GM23338 (cell line): ENCODE measurements around the gene CFAP57. TPM values are rescaled to one million over a fixed set of nuclear protein-coding genes. Genes with fewer than 3 reads are reported as not detected.

Experiments
- ATAC-seq: fragments of 200-7000 bp; cut with Tn5 transposase; 3 replicates; pipeline ENCODE4 v1.9.1; 2020
- DNase-seq: peaks from one replicate; pipeline ENCODE4 v3.0.0-alpha.2; 2015; ENCODE audit warnings: low spot score
- H2AFZ ChIP-seq: fragments of 200-600 bp; sonication (generic); 2 replicates; pipeline ENCODE4 v1.8.0; 2016; ENCODE audit warnings: antibody characterized with exemption, mild to moderate bottlenecking, moderate library complexity
- H3F3A ChIP-seq: fragments of 200-600 bp; sonication (generic); replicated peaks from 2 replicates; pipeline ENCODE4 v1.8.0; 2017; ENCODE audit warnings: antibody characterized with exemption, mixed run types, low read depth
- H3K27ac ChIP-seq: fragments of 200-600 bp; sonication (generic); 2 replicates; pipeline ENCODE4 v1.6.1; 2016; ENCODE audit warnings: low read depth
- H3K27me3 ChIP-seq: fragments of 200-600 bp; sonication (generic); 2 replicates; pipeline ENCODE4 v1.8.0; 2016; ENCODE audit warnings: mild to moderate bottlenecking, mixed run types, moderate library complexity; ENCODE audit not compliant: insufficient read depth
- H3K36me3 ChIP-seq: fragments of 200-600 bp; sonication (generic); 2 replicates; pipeline ENCODE4 v1.8.0; 2016; ENCODE audit warnings: mild to moderate bottlenecking; ENCODE audit not compliant: insufficient read depth
- H3K4me1 ChIP-seq: fragments of 200-600 bp; sonication (generic); 2 replicates; pipeline ENCODE4 v1.8.0; 2016; ENCODE audit warnings: mild to moderate bottlenecking, moderate library complexity; ENCODE audit not compliant: insufficient read depth
- H3K4me2 ChIP-seq: fragments of 200-600 bp; sonication (generic); 2 replicates; pipeline ENCODE4 v1.7.1; 2017; ENCODE audit warnings: mixed run types
- H3K4me3 ChIP-seq: fragments of 200-600 bp; sonication (generic); 2 replicates; pipeline ENCODE4 v1.6.1; 2016; ENCODE audit warnings: mixed run types
- H3K79me2 ChIP-seq: fragments of 200-600 bp; sonication (generic); replicated peaks from 2 replicates; pipeline ENCODE4 v1.8.0; 2017; ENCODE audit warnings: mild to moderate bottlenecking; ENCODE audit not compliant: insufficient read depth
- H3K9me2 ChIP-seq: fragments of 200-600 bp; sonication (generic); 2 replicates; pipeline ENCODE4 v1.8.0; 2017; ENCODE audit not compliant: insufficient read depth
- H4K20me1 ChIP-seq: fragments of 200-600 bp; sonication (generic); replicated peaks from 2 replicates; pipeline ENCODE4 v1.8.0; 2017; ENCODE audit warnings: mild to moderate bottlenecking; ENCODE audit not compliant: insufficient read depth
- H3K27ac Mint-ChIP-seq: 2 replicates; pipeline ENCODE4 v1.8.0; 2020; ENCODE audit warnings: inconsistent platforms, mild to moderate bottlenecking, moderate library complexity, mixed read lengths
- H3K27me3 Mint-ChIP-seq: 3 replicates; pipeline ENCODE4 v1.8.0; 2022; ENCODE audit warnings: low read depth, mild to moderate bottlenecking, moderate library complexity, mixed read lengths, inconsistent platforms; ENCODE audit not compliant: insufficient read depth, poor library complexity
- H3K36me3 Mint-ChIP-seq: 3 replicates; pipeline ENCODE4 v1.8.0; 2021; ENCODE audit warnings: low read depth, mild to moderate bottlenecking, inconsistent platforms, moderate library complexity, mixed read lengths
- H3K4me1 Mint-ChIP-seq: 3 replicates; pipeline ENCODE4 v1.8.0; 2020; ENCODE audit warnings: mild to moderate bottlenecking, inconsistent platforms, mixed read lengths
- H3K4me3 Mint-ChIP-seq: 3 replicates; pipeline ENCODE4 v1.8.0; 2021; ENCODE audit warnings: moderate library complexity, mild to moderate bottlenecking, inconsistent platforms, mixed read lengths
- H3K9me3 Mint-ChIP-seq: 3 replicates; pipeline ENCODE4 v1.8.0; 2020; ENCODE audit warnings: moderate library complexity, mild to moderate bottlenecking, inconsistent platforms, mixed read lengths
- CREB1 ChIP-seq: fragments of 250-450 bp; sonication (Bioruptor Pico); IDR thresholded peaks from 2 replicates; pipeline ENCODE4 v1.5.0; 2020; ENCODE audit warnings: low read depth, mild to moderate bottlenecking, moderate library complexity
- CTCF ChIP-seq, 2 experiments: fragments of 200-600 bp in 1 of 2; sonication (generic) in 1 of 2; conservative IDR thresholded peaks; 2 replicates each; pipeline versions ENCODE4 v1.5.1 to v1.6.1; 2016 to 2017; ENCODE audit warnings: antibody characterized with exemption in 2 of 2, low read depth in 2 of 2, mild to moderate bottlenecking in 2 of 2, moderate library complexity in 1 of 2
- ETS1 ChIP-seq: IDR thresholded peaks from 2 replicates; pipeline ENCODE4 v1.6.1; 2016; ENCODE audit warnings: antibody characterized with exemption
- EZH2 ChIP-seq: fragments of 200-600 bp; sonication (generic); IDR thresholded peaks from one replicate; pipeline ENCODE4 v1.8.0; 2017; ENCODE audit warnings: antibody characterized with exemption, mild to moderate bottlenecking, low read depth; ENCODE audit not compliant: unreplicated experiment
- EZH2phosphoT487 ChIP-seq: fragments of 200-600 bp; sonication (generic); IDR thresholded peaks from one replicate; pipeline ENCODE4 v1.8.1; 2018; ENCODE audit warnings: antibody characterized with exemption; ENCODE audit not compliant: unreplicated experiment
- JUNB ChIP-seq: IDR thresholded peaks from one replicate; pipeline ENCODE4 v1.6.1; 2016; ENCODE audit warnings: antibody characterized with exemption; ENCODE audit not compliant: unreplicated experiment
- NANOG ChIP-seq: IDR thresholded peaks from 2 replicates; pipeline ENCODE4 v1.6.1; 2016; ENCODE audit warnings: antibody characterized with exemption, borderline replicate concordance
- POLR2AphosphoS5 ChIP-seq: IDR thresholded peaks from 2 replicates; pipeline ENCODE4 v1.6.1; 2016; ENCODE audit warnings: antibody characterized with exemption, low read depth
- REST ChIP-seq: IDR thresholded peaks from one replicate; pipeline ENCODE4 v1.6.1; 2018; ENCODE audit warnings: antibody characterized with exemption; ENCODE audit not compliant: unreplicated experiment
- STAT1 ChIP-seq: IDR thresholded peaks from one replicate; pipeline ENCODE4 v1.6.1; 2016; ENCODE audit warnings: antibody characterized with exemption; ENCODE audit not compliant: unreplicated experiment
- ZNF114 ChIP-seq: fragments of 250-450 bp; sonication (Bioruptor Pico); IDR thresholded peaks from 2 replicates; pipeline ENCODE4 v1.5.0; 2020; ENCODE audit warnings: mild to moderate bottlenecking, moderate library complexity
- ZNF331 ChIP-seq: fragments of 250-450 bp; sonication (Bioruptor Pico); IDR thresholded peaks from 2 replicates; pipeline ENCODE4 v1.5.0; 2020; ENCODE audit warnings: low read depth, mild to moderate bottlenecking, moderate library complexity
- ZNF462 ChIP-seq: fragments of 250-450 bp; sonication (Bioruptor Pico); IDR thresholded peaks from 2 replicates; pipeline ENCODE4 v1.5.0; 2020; ENCODE audit warnings: mild to moderate bottlenecking, moderate library complexity
- polyA plus RNA-seq: library from polyadenylated mRNA; unstranded; fragments of >200 nt; fragmentation: Nextera tagmentation; extraction: Ambion mirVana; gene quantifications from 2 replicates; pipeline ENCODE4 v1.2.1, GENCODE V29; 2016
- total RNA-seq: library from RNA; depleted of rRNA; stranded (reverse); fragments of >200 nt; shearing (Covaris generic); gene quantifications from 2 replicates; pipeline ENCODE4 v1.2.3, GENCODE V29; 2014

CFAP57 gene
- total and polyA plus RNA-seq, 2 experiments from 2014 or later = 0.37 to 0.38 TPM

GRCh38 chr1:43251024-43251423, 78.9 kb downstream of the CFAP57 start:
- no peak for ATAC-seq
- Histone ChIP-seq H3K9me2 (no peaks in the 10 kb centered on the region), H3K4me3 (no peak overlapping the region)

More at GRCh38 chr1:43251024-43251423, 78.9 kb downstream of the CFAP57 start:
- H3K4me3 Mint-ChIP-seq = no peak overlapping the region
- peaks cover 68% of the 10 kb centered on the region for H3K9me3 Mint-ChIP-seq
- H3K4me1 Mint-ChIP-seq = no peaks in the 10 kb centered on the region
- H3K79me2 ChIP-seq = no peaks in the 10 kb centered on the region
- H3K36me3 Mint-ChIP-seq = peaks cover 26% of the 10 kb centered on the region
- H2AFZ ChIP-seq = no peak overlapping the region
- H3K4me1 ChIP-seq = no peaks in the 10 kb centered on the region
- H3K27me3 Mint-ChIP-seq = peaks cover 6% of the 10 kb centered on the region
- TF ChIP-seq EZH2phosphoT487 = no peak
- TF ChIP-seq ZNF114 (CRISPR knock-in tag) = no peak
- TF ChIP-seq ZNF462 = no peak
- no peak for TF ChIP-seq STAT1
- TF ChIP-seq EZH2 = no peak
- no peak for TF ChIP-seq CREB1 (CRISPR knock-in tag)
- no peak for TF ChIP-seq ETS1
- TF ChIP-seq REST = no peak
- TF ChIP-seq CTCF (conservative IDR thresholded peaks at IDR 0.05; ENCODE audit: low read depth in 2 of 2) = no peak
- TF ChIP-seq POLR2AphosphoS5 = no peak
- TF ChIP-seq JUNB = no peak
- TF ChIP-seq NANOG = no peak
- TF ChIP-seq ZNF331 (CRISPR knock-in tag) = no peak
- H3K27ac ChIP-seq = no peak overlapping the region
- no peaks in the 10 kb centered on the region; the same call in 1 of the 2 replicates for H3K36me3 ChIP-seq
- no peak overlapping the region for H3K27ac Mint-ChIP-seq
- H4K20me1 ChIP-seq = no peaks in the 10 kb centered on the region
- no peaks in the 10 kb centered on the region for H3K27me3 ChIP-seq
- H3F3A ChIP-seq = no peaks in the 10 kb centered on the region
- no peak for DNase-seq
- H3K4me2 ChIP-seq = no peak overlapping the region
